Amniotic epithelial cell (primary cell): ENCODE results near the gene TPRN.

Source experiments
- DNase-seq: peaks from one replicate; pipeline ENCODE4 v3.0.0-alpha.2; 2010; ENCODE audit warnings: low read depth

TPRN gene

GRCh38 chr9:137236238-137236935, 35.8 kb upstream of the TPRN start:
- peak; percentile 49 for DNase-seq

GRCh38 chr9:137235424-137236237, 35.1 kb upstream of the TPRN start:
- no peak for DNase-seq

DNA sequence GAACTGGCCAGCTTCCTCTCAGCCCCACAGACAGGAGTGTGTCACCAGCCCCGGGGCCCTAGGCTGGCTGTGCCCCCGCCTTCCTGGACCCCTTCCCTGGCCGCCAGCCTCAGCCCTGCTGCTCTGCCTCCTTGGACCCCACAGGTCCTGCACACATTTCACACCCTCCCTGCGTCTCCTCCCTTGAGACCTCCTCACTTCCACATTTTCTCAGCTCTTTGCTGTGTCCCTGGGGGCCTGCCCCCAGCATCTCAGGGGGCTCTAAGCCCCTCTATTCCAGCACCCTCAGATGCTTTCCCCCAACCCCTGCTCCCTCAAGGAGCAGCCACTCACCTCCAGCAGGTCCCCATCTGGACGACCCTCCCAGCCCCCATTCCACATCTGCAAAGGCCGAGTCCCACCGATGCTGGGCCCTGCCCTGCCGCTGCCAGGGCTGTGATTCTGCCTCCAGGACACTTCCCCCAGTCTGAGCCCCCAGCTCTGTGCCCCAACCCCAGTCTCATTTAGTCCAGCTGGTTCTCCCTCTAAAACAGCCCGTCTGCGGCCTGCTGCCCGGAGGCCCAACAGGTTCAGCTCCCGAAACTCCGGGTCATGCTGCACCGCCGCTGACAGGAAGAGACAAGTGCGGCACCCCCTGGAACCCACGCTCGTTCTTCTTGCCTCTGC, 34.4 kb upstream of the TPRN start:
- no peak for DNase-seq

GRCh38 chr9:137234055-137234697, 33.6 kb upstream of the TPRN start:
- DNase-seq = no peak

DNA sequence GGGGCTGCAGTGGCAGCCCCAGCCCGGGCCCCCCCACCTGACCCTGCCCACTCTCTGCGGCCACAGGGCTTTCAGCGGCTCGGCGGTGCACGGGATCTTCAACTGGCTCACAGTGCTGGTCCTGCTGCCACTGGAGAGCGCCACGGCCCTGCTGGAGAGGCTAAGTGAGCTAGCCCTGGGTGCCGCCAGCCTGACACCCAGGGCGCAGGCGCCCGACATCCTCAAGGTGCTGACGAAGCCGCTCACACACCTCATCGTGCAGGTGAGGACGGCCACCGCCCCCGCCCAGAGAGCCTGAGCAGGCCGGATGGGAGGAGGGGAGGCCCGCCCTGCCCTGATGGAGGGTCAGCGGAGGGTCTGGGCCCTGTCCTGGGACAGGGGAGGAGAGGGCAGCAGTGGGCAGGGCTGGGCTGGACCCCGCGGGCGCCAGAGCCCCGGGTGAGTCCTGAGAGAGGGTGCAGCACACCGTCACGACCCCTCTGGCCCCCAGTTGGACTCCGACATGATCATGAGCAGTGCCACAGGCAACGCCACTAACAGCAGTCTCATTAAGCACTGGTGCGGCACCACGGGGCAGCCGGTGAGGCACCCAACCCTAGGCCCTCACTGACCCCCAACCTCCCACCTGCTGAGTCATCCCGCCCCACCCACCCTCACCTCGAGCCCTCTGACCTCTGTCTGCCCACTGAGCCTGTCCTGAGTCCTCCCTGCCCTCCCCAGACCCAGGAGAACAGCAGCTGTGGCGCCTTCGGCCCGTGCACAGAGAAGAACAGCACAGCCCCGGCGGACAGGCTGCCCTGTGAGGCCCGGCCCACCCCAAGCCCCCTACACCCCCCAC, 32.8 kb upstream of the TPRN start:
- no peak for DNase-seq

- no peak for DNase-seq
Observed at GRCh38 chr9:137232510-137232909, 32.0 kb upstream of the TPRN start.

- no peak for DNase-seq
Observed at GRCh38 chr9:137232101-137232500, 31.6 kb upstream of the TPRN start.

DNA sequence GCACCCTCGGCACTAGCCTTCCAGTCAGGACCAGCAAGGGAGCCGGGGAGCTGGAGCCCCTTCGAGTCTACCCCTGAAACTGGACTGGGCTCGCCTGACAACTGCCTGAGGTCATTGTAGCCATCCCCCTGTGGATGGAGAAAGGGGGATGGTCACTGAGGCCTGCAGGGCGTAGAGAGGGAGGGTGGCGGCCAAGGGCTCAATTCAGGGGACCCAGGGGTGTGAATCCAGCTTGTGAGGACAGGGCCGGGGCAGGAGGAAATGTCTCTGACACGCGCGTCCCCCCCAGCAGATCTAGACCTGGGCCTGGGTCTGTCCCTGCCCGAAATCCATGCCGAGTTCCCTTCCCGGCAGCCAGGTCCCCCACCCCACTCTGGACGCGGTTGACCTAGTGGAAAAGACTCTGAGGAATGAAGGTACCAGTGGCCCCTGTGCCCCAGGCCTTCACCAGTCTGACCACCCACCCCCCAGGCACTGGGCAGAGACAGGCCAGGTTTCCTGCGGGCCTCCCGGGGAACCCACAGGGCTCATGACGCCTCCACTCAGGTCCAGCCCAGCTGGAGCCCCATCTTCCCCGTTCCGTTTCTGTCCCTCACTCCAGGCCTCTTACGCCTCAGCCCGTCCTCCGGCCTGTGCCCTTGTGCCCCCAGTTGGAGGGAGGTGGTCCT, 31.0 kb upstream of the TPRN start:
- no peak for DNase-seq

- no peak for DNase-seq
Observed at GRCh38 chr9:137230705-137231371, 30.3 kb upstream of the TPRN start, which contains the start of gene SLC34A3. Gene SLC34A3 (plus strand): TSS chr9:137230901. CDS start chr9:137231703, 802 bp downstream.

DNA sequence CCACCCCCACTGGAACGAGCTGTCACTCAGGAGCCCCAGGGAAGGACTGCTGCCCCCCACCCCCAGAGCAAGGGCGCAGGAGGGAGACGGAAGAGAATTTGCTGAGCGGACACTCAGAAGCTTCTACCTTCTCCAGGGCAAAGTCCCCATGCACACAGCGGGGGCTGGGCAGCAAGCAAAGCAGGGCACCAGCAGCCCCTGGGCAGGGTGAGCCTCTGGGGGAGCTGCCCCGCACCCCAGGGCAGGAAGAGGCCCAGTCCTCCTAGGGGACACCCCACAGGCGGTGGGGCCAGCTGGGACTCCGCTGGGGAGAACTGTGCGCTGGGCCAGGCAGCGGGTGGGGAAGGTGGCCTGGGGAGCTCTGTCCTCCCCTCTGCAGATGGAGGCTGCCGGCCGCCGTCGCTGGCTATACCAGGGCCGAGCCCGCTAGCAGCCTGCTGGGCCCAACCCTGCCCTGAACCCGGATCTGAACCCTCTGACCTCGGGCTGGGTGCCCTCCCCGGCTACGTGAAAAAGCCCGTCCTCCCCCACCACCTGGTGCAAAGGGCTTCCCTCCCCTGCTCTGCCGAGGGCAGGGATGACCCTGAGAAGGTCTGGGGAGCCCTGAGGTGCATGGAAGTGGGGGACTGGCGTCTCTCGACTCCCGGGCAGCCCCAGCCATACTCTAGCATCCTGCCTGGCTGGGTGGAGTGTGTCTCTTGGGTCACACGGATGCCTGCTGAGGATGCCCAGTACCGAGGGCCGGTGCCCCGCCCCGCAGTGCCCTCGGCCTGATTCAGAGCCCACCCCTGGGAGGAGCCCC, 29.6 kb upstream of the TPRN start:
- no peak for DNase-seq

DNA sequence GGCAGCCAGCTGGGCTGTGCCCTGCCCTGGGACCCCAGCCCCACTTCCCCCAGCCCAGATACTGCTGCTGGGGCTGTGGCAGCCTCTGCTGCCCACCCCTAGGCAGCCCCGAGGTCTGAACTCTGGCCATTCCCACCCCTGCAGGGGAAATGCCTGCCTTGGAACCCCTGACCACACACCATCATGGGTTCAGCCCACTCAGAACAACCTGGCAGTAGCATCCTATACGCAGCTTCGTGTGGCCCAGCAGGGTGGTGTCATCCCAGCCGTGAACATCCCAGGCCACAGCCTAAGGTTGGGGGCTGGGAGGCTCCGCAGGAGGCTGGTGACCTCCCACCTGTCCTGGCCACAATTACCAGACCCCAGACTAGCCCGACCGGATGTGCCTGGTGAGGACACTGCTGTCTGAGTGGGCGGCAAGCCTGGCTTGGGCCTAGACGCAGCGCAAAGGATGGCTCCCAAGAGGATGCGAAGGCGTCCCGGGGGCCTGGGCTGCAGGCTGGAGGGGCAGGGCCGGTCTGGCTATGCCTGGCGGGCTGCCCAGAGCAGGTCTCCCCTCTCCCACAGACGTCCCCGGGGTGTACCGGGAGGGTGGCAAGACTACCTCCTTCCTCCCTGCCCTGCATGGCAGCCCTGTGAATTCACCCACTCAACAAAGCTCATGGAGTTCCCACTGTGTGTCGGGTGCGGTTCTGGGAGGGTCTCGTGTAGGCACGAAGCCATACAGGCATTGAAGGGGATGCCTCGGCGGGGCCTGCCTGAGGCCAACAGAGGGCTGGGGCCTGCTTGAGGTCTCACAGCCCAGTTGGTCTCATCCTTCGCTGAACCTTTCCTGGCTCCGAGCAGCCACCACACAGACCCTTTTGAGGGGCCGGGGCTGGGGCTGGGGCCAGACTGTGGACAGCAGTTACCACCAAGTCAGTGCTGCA, 28.7 kb upstream of the TPRN start:
- no peak for DNase-seq

DNA sequence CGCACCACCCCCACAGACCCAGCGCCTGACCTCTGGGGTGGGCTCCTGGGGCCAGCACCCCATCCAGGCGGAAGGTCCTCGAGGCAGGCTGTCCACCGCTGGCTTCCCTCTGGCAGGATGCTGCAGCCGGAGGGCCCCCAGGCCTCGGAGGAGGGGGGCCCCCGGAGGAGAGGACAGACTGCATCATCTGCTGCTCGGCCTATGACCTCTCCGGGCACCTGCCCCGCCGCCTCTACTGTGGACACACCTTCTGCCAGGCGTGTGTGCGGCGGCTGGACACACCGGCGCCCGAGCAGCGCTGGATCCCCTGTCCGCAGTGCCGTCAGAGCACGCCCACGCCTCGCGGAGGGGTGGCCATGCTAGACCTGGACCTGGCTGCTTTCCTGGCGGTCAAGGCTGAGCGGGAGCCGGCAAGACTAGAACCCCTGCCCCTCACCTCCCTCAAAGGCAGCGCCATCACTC, 28.0 kb upstream of the TPRN start:
- no peak for DNase-seq

DNA sequence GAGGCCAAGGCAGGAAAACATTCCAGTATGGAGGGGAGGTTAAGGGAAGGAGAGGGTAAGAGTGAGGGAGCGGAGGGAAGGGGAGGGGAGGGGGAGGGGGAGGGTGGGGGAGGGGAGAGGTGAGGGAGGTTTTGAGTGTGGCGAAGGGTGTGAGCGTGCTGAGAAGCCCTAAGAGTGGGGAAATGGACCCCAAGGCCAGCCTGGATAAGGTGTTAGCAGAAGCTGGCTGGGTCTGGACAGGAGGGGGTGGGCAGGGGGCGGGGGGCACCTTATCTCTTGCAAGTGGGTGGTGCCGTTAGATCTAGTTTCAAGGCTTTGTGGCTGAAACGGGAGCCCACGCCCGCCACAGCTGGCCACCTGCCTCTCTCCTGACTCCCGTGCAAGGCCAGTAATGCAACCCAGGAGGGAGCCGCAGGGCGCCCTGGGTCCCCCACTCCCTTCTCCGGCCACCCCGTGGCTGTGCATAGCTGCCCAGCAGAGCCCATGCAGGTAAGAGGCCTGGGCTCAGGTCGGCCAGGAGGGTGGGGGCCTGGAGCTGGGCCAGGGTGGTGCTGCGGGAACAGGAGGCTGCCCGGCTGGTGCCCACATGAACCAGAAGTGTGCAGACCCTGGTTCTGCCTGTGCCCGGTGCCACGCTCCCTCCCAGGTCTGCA, 27.4 kb upstream of the TPRN start:
- no peak for DNase-seq

DNA sequence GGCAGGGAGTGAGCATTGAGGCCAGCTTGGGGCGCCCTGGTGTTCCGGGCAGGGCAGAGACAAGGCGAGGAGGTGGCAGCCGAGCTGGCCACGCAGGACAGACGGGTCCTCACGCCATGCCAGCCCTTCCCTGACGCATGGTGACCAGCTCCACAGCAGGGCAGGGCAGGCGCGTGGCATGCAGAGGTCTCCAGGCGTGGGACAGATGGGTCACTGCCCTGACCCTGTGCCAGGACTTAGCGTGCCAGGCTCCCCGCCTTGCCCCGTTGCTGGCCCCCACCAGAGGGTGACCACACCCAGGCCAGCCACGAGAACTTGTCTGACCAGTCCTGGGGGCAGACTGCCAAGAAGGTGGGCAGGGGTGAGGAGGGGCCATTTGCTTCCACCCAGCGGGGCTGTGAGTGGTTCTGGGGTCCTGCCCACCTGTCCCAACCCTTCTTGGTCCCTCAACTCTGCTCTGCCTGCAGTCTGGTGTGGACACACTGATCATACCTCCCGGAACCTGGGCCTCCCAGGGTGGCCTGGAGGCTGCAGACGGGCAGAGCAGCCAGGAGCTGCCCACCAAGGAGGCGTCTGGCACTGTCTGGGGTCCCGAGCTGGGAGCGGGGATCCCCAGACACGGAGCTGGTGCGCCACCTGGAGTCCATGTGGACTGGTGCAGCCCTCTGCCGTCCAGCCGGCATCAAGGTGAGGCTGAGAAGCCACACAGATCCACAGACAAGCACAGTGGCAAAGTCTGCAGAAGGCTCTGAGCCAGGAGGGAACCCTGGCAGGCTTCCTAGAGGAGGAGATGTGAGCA, 26.7 kb upstream of the TPRN start, which contains the start of gene RNF224:
Gene RNF224, plus strand, starts transcription at position 449 of the 799 bp plus-strand sequence. CDS start 834 bp downstream, outside the sequence.
- peak; percentile 68 for DNase-seq

DNA sequence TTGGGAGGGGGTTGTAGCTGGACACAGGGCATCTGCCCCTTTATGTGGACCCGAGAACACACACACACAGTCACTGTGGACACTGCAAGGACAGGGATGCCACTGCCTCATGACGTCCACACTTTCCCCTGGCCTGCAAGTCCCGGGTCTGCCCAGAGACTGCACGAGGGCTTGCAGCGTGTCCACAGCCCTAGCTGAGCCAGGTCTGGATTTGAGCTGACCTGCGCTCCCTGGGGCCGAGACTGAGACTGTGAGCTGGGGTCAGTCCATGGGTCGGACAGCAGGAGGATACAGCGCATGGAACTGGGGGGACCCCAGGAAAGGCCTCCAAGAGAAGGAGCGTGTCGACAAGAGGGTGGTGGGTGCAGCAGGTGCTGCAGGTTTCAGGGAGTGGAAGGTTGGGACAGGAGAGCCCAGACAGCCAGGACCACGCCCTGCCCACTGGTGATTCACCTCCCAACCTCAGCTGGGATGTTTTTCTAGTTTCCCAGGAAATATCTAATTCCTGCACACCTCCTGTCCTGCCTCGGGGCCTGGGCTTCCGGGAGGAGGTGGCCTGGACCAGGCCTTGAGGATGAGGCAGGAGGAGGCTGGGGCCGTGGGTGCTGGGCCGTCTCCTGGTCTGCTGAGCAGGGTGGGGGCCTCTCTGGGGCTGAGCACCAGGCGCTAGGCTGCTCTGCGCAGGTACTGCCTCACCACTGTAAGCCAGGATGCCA, 26.0 kb upstream of the TPRN start:
- no peak for DNase-seq

DNA sequence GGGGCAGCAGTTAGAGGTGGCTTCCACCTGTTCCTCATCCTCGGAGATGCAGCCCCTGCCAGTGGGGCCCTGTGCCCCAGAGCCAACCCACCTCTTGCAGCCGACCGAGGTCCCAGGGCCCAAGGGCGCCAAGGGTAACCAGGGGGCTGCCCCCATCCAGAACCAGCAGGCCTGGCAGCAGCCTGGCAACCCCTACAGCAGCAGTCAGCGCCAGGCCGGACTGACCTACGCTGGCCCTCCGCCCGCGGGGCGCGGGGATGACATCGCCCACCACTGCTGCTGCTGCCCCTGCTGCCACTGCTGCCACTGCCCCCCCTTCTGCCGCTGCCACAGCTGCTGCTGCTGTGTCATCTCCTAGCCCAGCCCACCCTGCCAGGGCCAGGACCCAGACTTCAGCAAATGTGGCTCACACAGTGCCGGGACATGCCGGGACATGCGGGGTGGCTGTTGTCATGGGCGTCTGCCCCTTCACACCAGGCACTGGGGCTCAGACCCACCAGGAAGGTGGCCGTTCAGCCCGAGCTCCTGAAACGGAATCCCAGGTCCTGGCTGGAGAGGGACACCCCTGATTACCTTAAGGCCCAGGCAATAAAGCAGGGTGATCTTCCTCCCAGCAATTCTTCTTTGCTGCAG, 25.3 kb upstream of the TPRN start:
- DNase-seq = no peak
